ENCODE data around the gene LHFPL5.

The LHFPL5 gene

DNA sequence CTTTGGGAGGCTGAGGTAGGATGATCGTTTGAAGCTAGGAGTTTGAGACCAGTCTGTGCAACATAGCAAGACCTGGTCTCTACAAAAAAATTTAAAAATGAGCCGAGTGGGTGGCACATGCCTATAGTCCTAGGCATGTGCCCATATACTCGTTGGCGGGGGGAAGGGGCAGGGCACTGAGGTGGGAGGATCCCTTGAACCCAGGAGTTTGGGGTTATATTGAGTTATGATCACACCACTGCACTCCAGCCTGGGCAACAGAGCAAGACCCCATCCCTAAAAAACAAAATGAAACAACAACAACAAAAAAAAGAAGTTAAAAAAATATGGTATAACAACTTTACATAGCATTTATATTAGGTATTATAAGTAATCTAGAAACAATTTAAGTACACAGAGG, 47.8 kb downstream of the LHFPL5 start:
- no peak for DNase-seq

DNA sequence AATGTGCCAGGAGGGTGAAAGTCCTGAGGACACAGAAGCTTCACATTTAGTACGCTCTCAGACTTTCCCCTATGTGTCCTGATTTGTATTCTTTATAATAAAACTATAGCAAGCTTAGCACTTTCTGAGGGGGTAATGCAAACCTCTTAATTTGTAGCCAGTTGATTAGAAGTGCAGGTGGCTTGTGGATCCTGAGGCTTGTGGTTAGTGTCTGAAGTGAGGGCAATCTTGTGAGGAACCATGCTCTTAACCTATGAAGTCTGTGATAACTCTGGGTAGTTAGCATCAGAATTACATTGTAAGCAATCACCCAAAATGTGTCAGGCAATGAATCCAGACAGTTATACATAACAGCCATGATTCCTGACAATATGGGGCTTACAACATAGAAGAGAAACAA, 51.1 kb downstream of the LHFPL5 start:
- no peak for DNase-seq

DNA sequence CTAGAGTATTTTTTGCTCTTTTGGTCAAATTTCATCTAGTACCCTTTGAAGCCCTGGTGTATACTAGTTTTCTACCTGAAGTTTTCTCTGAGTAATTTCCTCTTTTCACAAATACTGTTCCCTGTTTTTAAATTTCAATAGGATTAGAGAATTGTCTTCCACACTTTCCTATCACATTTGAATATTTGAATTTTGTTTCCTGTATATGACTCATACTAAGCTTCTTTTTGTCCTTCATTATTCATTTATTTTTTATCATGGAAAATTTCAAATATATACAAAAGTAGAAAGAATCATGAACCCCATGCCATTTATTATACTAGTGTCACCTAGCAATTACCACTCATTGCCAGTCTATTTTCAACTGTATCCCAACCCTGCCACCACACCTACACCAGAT, 52.7 kb downstream of the LHFPL5 start:
- no peak for DNase-seq

- DNase-seq, result no peak
Measured at GRCh38 chr6:35859367-35859766, 54.2 kb downstream of the LHFPL5 start.
